HG03064 (cell line): ENCODE data around the gene PPP1R7.
"Not testable (repeated sequence)": the region's sequence is repeated elsewhere in the genome, so short reads cannot be mapped to it uniquely, and the experiment has no call there.

Experiments
- ATAC-seq: cut with Tn5 transposase; IDR thresholded peaks from one replicate; pipeline ENCODE4 v1.9.1; 2021; ENCODE audit warnings: low read depth; ENCODE audit not compliant: unreplicated experiment

PPP1R7 gene

DNA sequence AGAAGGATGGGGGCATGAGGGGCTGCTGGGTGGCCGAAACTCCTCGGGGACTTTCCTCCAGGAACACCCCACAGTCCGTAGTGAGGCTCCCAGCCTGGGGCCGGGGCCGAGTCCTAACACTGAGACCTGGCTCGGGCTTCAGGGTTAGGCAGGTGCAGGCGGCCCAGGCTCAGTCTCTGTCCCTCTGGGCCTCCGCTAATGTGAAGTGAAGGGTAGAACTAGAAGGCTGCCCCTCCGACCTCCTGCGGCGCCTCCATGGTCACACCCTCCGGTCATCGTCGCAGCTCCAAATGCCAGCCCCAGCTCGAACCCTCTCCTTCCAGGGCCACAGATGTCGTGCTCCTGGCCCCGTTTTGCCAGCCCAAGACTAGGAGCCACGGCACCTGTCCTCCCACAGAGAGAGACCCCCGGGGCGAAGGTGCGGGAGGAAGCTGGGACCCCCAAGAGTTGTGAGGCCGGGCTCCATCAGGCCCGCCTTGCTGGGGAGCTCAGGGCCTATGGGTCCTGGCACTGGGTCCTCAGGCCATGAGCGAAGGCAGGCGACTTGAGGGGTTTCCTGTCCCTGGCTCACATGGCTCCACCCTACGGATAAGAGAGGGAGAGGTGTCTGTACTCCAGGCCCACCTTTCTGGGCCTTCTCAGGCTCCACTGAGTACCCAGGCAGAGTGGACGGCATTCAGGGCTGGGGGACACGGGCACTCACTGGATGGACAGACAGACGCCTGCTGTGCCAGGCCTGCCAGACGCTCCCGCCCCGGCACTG lies 39.0 kb downstream of the PPP1R7 start:
- ATAC-seq, result no peak

DNA sequence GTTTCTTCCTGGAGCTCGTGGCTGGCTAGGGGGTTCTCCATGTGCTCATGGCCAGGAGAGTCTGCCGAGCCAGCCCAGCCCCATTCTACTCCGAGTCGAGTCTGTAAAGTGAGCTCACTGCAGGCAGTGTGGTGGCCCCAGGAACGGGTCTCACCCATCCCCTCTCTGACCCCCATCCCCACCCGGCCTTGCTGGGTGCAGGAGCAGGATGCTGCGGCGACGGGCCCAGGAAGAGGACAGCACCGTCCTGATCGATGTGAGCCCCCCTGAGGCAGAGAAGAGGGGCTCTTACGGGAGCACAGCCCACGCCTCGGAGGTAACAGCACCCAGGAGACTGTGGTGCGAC lies 39.6 kb downstream of the PPP1R7 start:
- ATAC-seq, result no peak

DNA sequence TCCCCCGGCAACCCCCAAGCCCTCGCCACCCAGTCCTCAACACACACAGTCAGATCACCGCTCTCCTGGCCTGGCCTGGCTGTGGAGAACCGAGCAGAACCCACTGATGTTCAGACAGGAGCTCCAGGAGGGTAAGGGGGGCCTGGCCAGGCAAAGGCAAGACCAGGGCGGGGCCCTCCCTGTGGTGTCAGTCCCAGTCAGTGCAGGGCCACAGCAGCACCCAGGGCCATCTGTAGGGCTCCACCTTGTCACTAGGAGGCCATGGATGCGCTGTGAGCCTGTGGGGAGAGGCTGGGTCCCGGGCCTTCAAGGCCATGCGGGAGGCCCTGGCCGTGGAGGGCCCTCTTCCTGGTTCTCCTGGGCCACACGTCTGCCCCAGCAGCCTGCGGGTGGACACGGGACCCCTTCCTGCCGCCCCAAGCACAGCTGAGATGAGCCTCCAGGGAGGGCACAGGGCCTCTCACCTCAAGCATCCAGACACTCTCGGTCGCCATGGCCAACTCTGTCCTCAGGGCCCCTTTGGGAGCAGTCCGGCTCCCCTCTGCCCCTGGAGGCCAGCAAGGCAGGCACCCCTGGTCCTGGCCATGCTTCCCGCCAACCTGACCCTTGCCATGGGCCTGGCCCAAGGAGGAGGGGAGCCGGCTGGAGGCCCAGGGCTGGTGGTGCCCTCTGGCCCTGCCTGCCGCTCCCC lies 40.2 kb downstream of the PPP1R7 start:
- ATAC-seq, result no peak

DNA sequence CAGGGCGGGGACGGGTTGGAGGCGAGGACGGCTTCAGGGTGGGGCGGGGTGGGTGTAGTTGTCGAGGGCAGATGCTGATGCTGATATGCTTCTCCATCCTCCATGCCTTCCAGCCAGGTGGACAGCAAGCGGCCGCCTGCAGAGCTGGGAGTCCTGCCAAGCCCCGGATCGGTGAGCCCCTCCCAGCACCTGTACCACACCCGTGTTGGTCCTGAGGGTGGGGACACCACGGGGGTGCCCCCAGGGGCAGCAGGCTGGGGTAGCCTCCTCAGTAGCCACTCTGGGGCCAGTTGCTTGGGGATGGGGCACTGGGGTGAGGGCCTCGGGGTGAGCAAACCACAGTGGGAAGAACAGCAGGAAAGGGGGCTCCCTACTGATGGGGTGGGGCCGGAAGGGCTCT lies 40.8 kb downstream of the PPP1R7 start:
- ATAC-seq, result no peak

DNA sequence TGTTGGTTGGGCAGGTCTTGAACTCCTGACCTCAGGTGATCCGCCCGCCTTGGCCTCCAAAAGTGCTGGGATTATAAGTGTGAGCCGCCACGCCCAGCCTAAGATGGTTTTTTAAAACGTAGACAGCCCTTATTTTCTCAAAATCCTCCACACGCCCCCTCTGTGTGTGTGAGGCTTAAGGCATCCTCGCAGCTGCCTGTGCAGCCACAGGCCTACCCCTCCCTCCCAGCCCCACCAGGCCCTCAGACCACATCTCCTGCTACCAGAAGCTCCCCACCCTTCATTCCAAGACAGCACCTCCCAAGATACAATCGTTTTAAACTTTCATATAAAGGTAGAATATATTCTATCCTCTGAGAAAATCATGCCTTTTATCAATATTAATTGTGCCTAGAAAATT lies 43.0 kb downstream of the PPP1R7 start:
- ATAC-seq, result no peak

DNA sequence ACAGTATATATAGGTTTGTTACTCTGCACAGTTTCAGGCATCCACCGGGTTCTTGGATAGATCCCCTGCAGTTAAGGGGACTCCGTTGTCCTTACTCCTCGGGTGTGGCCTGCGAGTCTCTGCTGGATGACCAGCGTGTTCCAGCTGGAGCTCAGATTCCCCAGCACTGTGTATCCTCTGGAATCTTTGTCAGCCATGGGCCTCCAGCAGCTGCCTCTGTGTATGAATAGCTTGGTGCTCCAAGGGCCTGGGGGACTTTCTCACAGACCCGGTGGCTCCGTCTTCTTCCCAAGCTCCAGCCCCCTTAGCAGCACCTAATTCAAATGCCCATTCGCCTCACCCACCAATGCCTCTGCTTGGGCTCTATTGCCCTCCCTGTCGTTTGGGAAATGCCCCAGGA lies 44.5 kb downstream of the PPP1R7 start:
- no peak for ATAC-seq

DNA sequence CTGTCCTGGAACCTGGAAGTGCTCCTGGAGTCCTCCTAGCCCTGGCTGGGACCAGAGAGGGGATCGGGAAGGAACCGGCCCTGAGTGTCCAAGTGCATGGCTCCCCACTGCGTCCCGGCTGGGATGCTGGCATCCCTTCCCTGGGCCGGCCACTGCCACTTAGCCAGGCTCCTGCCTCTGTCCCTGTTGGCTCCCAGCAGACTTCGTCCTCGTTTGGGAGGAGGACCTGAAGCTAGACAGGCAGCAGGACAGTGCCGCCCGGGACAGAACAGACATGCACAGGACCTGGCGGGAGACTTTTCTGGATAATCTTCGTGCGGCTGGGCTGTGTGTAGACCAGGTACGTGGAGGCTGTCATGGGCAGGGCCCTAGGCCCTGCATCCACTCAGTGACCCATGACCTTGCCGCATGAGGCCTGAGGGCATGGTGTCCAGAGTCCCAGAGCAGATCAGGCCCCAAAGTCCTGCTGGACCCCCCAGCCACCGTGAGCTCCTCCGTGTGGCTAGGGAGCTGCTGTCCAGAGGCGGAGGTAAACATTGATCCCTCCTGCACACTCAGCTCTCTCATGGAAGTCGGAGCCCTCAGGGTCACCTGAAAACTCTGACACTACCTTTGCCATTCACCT lies 45.4 kb downstream of the PPP1R7 start:
- ATAC-seq, result no peak

DNA sequence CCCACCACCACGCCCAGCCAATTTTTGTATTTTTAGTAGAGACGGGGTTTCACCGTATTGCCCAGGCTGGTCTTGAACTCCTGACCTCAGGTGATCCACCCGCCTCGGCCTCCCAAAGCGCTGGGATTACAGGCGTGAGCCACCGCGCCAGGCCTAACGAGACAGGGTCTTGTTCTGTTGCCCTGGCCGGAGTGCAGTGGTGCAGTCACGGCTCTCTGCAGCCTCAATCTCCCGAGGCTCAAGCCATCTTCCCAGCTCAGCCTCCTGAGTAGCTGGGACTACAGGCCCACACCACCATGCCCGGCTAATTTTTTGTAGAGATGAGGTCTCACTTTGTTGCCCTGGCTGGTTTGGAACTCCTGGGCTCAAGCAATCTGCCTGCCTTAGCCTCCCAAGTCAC lies 47.0 kb downstream of the PPP1R7 start:
- ATAC-seq, result not testable (repeated sequence)

DNA sequence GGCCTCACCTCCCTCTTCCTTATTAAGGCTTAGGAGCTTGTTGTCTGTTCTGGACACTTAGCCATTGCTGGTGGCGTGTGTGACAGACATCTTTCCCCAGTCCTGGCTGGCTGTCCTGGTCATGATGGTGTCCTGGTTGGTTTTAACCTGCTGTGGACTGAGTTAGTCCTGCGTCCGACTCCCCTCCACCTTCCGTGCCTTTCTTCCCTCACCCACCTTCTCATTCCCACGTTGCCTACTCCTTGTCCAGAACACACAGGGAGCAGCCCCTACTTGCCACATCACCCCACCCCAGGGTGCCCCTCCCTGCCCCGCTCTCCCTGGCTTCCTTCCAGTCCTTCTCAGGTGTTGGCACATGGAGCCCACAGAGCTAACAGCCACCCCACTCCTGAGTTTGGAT lies 47.7 kb downstream of the PPP1R7 start:
- ATAC-seq, result no peak

DNA sequence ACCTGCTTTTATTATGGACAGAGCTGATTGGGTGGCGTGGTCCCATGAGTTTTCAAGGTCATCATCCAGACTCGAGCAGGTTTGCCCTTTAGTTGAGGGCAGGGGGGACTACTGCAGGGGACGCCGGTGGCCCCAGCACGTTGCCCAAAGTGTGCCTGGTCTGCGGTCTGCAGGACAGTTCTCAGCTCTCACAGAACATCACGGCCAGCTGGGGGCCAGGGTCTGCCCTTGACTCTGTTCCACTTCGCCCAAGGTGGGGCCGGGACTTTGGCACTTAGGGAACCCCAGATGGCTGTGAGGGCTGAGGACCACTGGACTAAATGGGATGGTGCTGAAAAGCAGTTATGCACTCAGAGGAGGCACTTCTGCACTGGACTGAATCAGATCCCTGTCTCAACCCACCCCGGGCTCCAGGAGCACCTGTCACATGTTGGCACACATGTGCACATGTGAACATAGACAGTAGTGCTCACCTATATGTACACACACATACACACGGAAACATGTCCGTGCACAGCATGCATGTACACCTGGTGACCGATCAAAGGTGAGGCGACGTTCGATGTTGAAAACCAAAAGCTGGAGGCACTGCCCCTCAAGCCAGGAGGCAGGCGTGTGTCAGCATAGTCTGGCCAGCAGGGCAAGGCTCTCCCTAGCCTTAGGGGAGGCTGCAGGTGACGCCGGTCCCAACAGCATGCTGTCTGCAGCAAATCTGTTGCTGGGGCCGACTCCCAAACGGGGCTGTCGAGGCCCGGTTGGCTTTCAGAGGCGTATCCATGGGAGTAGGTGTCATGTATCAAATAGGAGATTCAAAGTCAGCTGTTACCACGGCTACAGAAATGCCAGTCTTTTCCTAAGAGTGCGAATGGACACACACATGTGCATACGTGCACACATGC lies 48.4 kb downstream of the PPP1R7 start:
- ATAC-seq, result no peak

DNA sequence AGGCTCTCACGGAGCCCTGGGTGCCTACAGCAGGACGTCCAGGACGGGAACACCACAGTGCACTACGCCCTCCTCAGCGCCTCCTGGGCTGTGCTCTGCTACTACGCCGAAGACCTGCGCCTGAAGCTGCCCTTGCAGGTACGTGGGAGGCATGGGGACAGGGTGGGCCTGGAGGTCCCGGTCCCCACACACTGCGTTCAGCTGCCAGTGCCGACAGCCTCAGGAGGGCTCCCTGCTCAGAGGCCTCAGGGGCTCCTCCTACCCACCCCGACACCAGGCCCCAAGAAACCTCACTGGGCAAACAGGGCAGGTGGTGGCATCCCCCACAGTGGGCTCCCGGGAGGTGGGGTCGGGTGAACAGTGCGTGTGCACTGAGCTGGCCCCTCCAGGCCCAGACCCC lies 49.0 kb downstream of the PPP1R7 start:
- ATAC-seq, result no peak

DNA sequence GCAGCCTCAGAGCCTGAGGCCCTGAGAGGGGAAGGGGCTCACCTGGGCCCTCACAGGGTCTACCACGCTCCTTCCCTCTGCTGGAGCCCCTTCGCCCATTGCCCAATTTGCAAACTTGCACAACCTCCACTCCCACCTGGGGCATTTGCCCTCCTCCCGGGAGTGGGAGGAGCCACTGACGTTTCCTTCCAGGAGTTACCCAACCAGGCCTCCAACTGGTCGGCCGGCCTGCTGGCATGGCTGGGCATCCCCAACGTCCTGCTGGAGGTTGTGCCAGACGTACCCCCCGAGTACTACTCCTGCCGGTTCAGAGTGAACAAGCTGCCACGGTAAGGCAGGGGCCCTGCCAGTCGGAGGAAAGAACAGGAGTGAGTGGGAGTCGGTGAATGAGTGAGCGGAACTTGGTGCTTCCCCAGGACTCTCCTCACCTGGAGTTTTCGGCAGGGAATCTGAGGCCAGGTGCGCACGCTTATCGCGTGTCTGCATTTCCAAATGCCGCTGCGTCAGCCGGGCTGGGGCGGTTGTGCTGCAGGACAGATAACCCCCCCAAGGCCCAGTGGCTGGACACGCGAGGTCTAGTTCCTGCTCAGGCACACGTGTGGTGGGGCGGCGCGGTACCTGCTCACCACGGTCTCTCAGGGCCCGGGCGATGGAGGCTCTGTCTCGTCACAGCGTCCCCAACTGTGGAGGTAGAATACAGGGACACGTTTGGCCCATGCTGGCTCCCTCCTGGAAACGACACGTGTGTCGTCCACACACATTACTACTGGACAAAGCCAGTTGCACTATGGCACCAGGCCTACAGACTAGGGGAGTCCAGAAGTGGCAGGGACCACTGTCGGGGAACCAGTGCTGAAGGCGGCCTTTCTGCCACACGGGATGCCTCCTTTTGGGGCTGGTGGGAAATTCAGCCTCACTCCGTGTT lies 49.9 kb downstream of the PPP1R7 start:
- ATAC-seq, result no peak

DNA sequence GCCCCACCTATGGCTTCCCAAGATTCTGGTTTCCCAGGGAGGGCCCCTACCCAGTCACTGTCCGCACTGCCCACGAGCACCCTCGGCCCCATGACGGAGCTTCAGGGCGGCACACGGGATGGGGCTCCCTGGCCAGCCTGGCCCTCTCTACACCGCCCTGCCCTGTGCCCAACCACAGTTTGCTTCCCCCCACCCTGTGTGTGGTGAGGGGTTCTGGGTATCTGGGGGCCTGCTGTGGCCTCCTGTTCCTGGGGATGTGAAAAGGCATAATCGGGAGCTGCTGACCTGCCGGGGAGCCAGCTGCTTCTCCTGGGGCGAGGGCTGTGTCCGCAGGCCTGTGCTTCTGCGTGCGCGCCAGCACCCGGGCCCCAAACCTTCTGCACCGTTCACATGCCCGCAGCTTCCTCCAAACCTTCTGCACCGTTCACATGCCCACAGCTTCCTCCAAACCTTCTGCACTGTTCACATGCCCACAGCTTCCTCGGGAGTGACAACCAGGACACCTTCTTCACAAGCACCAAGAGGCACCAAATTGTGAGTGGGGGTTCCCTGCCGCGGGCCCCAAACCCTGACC lies 50.6 kb downstream of the PPP1R7 start:
- ATAC-seq, result no peak

DNA sequence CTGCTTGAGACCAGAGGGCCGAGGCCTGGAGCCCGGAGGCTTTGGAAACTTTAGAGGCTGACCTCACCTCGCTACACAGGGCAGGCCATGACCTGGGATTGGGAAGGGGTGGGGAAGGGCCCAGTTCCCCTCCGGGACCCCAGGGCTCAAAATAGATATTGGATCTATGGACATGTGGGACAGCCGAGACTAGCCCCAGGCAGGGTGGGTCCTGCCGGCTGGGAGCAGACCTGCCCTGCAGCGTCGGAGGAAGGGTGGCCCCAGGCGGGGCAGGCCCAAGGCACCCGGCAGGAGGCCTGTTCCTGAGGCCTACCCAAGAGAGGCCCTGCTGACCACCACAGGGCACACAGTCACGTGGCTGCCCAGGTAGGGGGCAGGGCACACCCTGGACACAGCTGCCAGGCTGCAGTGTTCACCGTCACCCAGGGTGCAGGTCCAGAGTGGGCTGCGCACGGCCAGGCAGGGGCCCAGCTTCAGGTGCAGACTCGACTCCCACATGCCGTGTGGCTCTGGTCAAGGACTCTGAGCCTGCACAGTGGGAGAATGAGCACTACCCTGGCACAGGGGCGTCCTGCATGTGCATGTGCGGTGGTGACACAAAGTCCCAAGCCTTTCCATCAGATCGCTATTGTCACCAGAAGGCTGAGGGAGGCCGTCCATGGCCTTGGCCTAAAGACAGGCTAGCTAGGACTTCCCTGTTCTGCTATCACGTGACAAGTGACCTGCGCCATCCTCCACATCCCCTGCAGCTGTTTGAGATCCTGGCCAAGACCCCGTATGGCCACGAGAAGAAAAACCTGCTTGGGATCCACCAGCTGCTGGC lies 51.4 kb downstream of the PPP1R7 start:
- ATAC-seq, result no peak

DNA sequence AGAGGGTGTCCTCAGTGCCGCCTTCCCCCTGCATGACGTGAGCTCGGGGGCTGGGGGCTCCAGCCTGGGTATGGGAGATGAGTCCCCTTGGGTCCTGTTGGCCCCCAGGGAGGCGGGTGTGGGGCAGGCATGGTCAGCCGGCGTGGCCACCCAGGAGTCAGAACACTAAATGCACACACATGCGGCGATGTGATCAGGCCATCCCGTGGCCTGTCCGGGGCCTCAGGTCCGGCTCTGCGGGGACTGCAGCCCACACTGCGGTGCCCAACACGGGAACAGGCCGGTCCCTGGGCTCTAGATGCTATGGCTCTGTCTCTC lies 52.0 kb downstream of the PPP1R7 start:
- ATAC-seq, result no peak

DNA sequence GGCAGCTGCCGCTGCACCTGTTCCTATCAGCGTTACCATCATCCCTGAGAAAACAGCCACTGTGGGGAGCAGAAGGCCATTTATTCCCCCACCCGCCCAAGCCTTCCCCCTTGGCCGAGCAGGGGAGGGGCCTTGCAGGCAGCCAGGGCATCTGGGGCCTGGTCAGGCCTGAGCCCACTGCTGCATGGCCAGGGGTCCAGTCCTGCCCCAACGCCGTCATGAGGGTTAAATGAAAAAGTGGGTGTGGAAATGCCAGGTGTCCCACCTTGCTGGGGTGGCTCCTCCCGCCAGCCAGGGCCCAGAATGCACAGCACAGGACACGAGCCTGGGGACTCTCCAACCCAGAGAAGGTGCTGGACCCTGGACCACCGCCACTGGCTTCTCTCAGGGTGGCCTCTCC lies 52.4 kb downstream of the PPP1R7 start:
- ATAC-seq, result no peak

DNA sequence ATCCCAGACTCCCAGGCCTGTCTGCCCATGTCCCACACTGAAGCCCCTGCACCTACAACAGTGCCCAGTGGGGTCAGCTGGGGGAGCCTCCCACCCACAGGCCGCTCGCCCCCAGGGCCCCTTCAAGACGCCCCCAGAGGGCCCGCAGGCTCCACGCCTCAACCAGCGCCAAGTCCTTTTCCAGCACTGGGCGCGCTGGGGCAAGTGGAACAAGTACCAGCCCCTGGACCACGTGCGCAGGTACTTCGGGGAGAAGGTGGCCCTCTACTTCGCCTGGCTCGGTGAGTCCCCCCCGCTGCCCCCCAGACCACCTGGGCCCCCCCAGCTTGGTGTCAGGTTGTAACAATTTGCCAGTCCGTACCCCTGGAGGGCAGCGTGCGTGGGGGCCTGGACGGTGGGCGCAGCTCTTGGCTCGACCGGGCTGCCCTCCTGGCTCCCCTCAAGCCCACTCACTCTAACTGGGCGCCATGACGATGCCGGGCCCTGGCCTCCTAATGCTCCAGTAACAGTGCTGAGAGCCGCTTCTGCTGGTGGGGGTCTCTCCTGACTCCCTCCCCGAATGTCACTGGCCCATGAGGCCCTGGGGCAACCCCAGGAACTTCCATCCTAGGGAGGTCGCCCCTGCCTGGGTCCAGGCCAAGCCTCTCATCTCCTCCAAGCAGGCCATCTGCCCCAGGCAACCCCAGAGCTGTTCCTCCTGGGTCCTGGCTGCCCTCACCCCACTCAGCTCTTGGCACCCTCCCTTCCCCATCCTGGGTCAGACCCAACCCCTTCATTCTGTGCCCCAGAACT lies 53.1 kb downstream of the PPP1R7 start:
- no peak for ATAC-seq

DNA sequence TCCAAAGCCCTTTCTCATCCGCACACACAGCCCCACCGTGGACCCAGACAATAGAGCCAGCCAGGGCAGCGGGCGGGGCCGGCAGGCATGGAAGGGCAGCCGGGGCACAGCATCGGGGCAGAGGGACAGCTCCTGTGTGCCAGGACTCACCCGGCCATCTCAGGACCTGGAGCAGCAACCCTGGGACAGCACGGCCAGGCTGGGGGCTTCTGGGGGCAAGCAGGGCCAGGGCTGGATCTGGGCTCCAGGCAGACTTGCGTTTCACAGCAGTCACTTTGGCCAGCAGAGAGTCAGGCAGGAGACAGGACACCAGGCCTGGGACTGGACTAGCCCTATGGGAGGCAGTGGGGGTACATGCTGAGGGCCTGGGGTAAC lies 53.7 kb downstream of the PPP1R7 start:
- no peak for ATAC-seq
